A673 (cell line): ENCODE results near the gene EHMT1. TPM values are rescaled to one million over a fixed set of nuclear protein-coding genes. Genes with fewer than 3 reads are reported as not detected.

Experiments used
- BruUV-seq: library from RNA; stranded (reverse); fragments of 400-500 nt; replicated peaks from 2 replicates; lab custom pipeline; 2021; lab: Mats Ljungman, UMichigan
- CTCF ChIA-PET: fragments of 300-600 bp; sonication (Branson Sonifier 250); formaldehyde crosslinking; loops from one replicate; lab custom pipeline; 2022; ENCODE audit warnings: antibody characterized with exemption; lab: Charles Lee
- POLR2A ChIA-PET: fragments of 300-600 bp; sonication (Branson Sonifier 250); formaldehyde crosslinking; loops from one replicate; lab custom pipeline; 2022; ENCODE audit warnings: antibody characterized with exemption; ENCODE audit not compliant: low non-redundant PET; lab: Charles Lee
- DNase-seq: peaks from one replicate; pipeline ENCODE4 v3.0.0-alpha.2; 2015; ENCODE audit warnings: low spot score
- H3K27ac ChIP-seq: fragments of 200-600 bp; sonication (generic); 2 replicates; pipeline ENCODE4 v1.5.1; 2016; ENCODE audit warnings: mixed run types, low read depth, mild to moderate bottlenecking, mixed read lengths, antibody characterized with exemption, low read length; ENCODE audit not compliant: poor library complexity, severe bottlenecking
- H3K27me3 ChIP-seq: fragments of 200-600 bp; sonication (generic); replicated peaks from 2 replicates; pipeline ENCODE4 v1.6.1; 2017; ENCODE audit warnings: mixed run types, low read depth, mild to moderate bottlenecking, mixed read lengths, antibody characterized with exemption, low read length; ENCODE audit not compliant: insufficient read depth, poor library complexity
- H3K36me3 ChIP-seq: fragments of 200-600 bp; sonication (generic); 2 replicates; pipeline ENCODE4 v1.6.1; 2016; ENCODE audit warnings: mixed run types, mild to moderate bottlenecking, mixed read lengths, antibody characterized with exemption, low read length; ENCODE audit not compliant: insufficient read depth, poor library complexity, severe bottlenecking
- H3K4me1 ChIP-seq: fragments of 200-600 bp; sonication (generic); 2 replicates; pipeline ENCODE4 v1.6.1; 2017; ENCODE audit warnings: mixed run types, mild to moderate bottlenecking, mixed read lengths, antibody characterized with exemption, low read length; ENCODE audit not compliant: insufficient read depth, poor library complexity, severe bottlenecking
- H3K4me3 ChIP-seq: fragments of 200-600 bp; sonication (generic); 2 replicates; pipeline ENCODE4 v1.5.1; 2016; ENCODE audit warnings: low read depth, mixed run types, mild to moderate bottlenecking, mixed read lengths, low read length; ENCODE audit not compliant: poor library complexity, severe bottlenecking
- H3K9me3 ChIP-seq: fragments of 200-600 bp; sonication (generic); 2 replicates; pipeline ENCODE4 v1.6.1; 2016; ENCODE audit warnings: mixed run types, low read depth, mild to moderate bottlenecking, mixed read lengths, antibody characterized with exemption, low read length; ENCODE audit not compliant: poor library complexity, severe bottlenecking
- EZH2 ChIP-seq: fragments of 200-600 bp; sonication (generic); IDR thresholded peaks from 2 replicates; pipeline ENCODE4 v1.6.1; 2017; ENCODE audit warnings: borderline replicate concordance, low read depth, mild to moderate bottlenecking, mixed read lengths, antibody characterized with exemption, low read length; ENCODE audit not compliant: poor library complexity, severe bottlenecking
- intact Hi-C: fragments of 100-400 bp; cut with micrococcal nuclease; formaldehyde crosslinking; loops from one replicate; pipeline ENCODE4 v1.10.0; 2022; ENCODE audit not compliant: unreplicated experiment
- total RNA-seq: library from RNA; stranded (reverse); gene quantifications from 2 replicates; pipeline ENCODE4 v1.2.3, GENCODE V29; 2021
- TF ChIP-seq, protein P1 (sequence below): fragments of 300-800, 200-600 bp; sonication (generic); conservative IDR thresholded peaks from 2 replicates; pipeline ENCODE4 v1.5.1; 2017; ENCODE audit warnings: low read depth, mild to moderate bottlenecking, antibody characterized with exemption, low read length, moderate library complexity, mixed read lengths

Gene EHMT1
- total RNA-seq, 1 experiment from 2014 or later: 115 TPM

DNA sequence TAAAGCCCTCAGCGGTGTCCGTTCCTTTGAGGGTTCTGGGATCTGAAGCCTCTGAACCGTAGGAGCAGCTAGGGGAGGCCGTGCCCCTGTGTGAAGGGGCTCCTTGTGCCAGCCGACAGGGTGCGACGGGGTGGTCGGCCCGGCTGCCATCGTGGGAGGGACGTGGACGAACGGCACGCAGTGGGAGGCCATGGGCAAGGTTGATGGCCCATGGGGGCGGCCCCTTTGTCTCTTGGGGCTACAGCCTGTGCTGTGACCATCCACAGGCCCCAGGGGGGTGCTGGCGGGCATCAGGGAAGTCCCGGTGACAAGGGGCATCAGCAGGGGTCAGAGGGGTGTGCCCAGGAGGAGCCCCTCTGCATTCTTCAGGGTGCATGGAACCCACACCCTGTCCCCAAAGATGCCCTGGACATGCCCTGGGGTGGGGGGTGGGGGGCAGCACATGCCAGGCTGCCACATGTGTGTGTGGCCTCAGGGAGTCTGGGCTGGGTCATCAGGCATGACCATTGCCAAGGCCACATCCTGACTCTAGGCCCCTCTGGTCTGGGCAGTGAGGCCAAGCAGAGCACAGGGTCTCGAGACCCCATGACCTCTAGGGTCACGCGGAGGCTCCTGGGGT, 209.2 kb downstream of the EHMT1 start:
- intact Hi-C loops: no loop called here
- DNase-seq: no peak
- Histone ChIP-seq H3K36me3 (peaks cover 5% of the 10 kb centered on the region), H3K27ac (no peak overlapping the region), H3K4me1 (no peaks in the 10 kb centered on the region), H3K9me3 (no peaks in the 10 kb centered on the region), H3K4me3 (no peak overlapping the region), H3K27me3 (no peaks in the 10 kb centered on the region)
- ChIA-PET CTCF (no interaction called here), POLR2A (no interaction called here)
- no TSS peak for BruUV-seq
- TF ChIP-seq EZH2: no peak
- TF ChIP-seq, protein P1, sequence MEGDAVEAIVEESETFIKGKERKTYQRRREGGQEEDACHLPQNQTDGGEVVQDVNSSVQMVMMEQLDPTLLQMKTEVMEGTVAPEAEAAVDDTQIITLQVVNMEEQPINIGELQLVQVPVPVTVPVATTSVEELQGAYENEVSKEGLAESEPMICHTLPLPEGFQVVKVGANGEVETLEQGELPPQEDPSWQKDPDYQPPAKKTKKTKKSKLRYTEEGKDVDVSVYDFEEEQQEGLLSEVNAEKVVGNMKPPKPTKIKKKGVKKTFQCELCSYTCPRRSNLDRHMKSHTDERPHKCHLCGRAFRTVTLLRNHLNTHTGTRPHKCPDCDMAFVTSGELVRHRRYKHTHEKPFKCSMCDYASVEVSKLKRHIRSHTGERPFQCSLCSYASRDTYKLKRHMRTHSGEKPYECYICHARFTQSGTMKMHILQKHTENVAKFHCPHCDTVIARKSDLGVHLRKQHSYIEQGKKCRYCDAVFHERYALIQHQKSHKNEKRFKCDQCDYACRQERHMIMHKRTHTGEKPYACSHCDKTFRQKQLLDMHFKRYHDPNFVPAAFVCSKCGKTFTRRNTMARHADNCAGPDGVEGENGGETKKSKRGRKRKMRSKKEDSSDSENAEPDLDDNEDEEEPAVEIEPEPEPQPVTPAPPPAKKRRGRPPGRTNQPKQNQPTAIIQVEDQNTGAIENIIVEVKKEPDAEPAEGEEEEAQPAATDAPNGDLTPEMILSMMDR: no peak

DNA sequence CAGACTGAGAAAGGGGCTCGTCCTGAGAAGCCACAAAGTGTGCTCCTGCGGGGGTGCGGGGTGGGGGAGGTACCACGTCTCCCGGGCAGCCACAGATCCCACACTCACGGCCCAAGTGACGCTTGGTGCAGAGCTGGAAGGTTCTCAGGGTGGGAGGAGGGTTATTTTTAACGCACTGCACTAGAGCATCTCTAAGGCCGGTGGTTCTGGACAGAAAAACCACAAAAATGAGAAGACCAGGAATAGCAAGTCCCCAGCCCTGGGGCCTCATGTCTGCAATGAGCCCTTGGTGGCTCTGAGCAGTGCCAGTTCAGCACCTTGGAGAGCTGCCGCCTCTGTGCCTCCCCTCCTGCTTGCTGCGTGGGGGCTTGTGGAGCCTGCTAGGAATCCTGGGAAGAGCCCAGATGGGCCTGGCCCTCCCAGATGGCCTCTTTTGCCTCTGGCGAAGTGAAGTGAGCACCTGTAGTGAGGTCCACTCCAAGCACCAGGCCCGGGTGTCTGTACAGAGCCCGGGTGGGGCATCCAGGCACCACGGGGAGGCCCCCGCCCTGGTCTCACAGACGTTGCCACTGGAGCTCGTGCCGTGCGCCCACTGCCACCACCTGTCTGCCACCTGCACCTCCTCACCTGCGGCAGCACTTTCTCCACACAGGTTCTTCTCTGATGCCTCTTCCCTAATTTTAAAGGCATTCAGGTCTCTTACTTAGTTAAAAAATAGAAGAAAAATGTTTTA, 209.9 kb downstream of the EHMT1 start:
- no peak overlapping the region for H3K27ac ChIP-seq
- H3K36me3 ChIP-seq: peaks cover 5% of the 10 kb centered on the region
- ChIA-PET POLR2A (no interaction called here), CTCF (no interaction called here)
- H3K9me3 ChIP-seq: no peaks in the 10 kb centered on the region
- H3K4me3 ChIP-seq: no peak overlapping the region
- no TSS peak for BruUV-seq
- TF ChIP-seq, protein P1: no peak
- TF ChIP-seq EZH2: no peak
- no peaks in the 10 kb centered on the region for H3K27me3 ChIP-seq
- peak; percentile 41 for DNase-seq
- intact Hi-C loops: no loop called here
- no peaks in the 10 kb centered on the region for H3K4me1 ChIP-seq

DNA sequence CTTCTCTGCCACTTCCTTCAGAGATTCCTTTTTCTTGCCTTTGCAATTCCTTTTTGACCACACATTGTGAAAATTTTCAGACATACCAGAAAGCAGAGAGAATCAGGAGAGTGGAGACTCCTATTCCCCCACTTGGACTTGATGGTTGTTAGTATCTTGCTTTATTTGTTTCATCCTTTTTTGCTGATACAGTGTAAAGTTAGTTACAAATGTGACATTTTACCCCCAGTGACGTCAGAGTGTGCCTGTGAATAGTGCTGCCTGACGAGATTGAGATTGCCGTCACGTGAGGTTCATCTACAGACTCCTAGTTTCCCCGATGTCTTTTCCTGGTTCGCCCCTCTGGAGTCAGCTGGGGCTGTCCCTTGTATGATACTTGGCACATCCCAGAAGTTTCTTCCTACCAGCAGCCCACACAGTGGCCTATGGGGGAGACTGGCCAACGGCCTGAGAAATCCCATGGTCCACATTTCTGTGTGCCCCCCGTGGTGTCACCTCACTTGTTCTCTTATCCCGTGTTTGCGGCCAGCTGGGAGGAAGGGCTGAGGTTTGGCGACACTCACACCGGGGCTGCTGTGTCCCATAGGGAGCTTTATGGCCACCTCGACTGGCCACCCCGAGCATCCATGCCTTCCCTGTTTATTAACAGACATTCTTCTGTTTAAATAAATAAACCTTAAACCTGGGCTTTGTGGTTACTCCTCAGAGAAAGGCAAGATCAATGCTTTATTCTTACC, 210.6 kb downstream of the EHMT1 start:
- BruUV-seq: no TSS peak
- TF ChIP-seq, protein P1: no peak
- no peak for TF ChIP-seq EZH2
- CTCF ChIA-PET: no interaction called here

More for the DNA sequence above, 210.6 kb downstream of the EHMT1 start:
- intact Hi-C loops: no loop called here
- H3K9me3 ChIP-seq: no peaks in the 10 kb centered on the region
- no peak for DNase-seq
- no peaks in the 10 kb centered on the region for H3K27me3 ChIP-seq
- peaks cover 4% of the 10 kb centered on the region for H3K36me3 ChIP-seq
- no peaks in the 10 kb centered on the region for H3K4me1 ChIP-seq
- H3K27ac ChIP-seq: no peak overlapping the region
- POLR2A ChIA-PET: no interaction called here
- H3K4me3 ChIP-seq: no peak overlapping the region
